ENCODE data around the gene MYRFL.

The MYRFL gene

DNA sequence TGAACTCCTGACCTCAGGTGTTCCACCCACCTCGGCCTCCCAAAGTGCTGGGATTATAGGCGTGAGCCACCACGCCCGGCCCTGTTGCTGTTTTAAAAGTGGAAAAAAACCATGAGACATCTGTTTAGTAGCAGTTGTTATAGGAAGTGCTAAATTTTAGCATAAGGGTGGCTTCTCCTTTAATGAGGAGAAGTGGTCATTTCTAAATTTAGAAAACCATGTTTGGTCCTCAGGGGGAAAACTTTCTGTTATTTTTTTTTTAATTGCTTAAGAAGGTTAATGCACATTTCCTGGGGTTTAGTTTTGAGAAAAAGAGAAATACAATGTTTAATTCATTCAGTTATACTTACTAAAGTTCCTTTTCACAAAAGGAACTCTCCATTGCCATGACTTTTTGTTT, 102.1 kb downstream of the MYRFL start:
- FAIRE-seq (no peak), DNase-seq (ENCODE audit: insufficient read length, low spot score) (no peak)

DNA sequence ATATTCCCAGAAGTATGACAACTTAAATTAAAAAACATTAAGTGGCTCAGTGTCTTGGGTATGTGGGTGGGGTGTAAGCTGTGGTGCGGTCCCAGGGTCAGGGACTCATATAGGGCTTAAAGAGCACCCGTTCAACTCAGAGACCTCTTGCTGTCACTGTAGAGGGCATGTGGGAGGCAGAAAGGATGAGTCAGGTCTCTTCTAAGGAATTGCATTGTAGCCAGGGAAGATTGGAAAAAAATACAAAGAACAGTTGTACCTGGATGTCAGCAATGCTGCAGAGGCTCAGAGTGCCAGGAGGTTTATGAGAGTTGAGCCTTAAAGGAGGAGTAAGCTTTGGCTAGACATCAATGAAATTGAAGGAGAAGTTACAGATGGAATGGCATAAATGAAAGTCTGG, 104.1 kb downstream of the MYRFL start:
- FAIRE-seq: no peak
- DNase-seq (ENCODE audit: insufficient read length, low spot score): no peak

DNA sequence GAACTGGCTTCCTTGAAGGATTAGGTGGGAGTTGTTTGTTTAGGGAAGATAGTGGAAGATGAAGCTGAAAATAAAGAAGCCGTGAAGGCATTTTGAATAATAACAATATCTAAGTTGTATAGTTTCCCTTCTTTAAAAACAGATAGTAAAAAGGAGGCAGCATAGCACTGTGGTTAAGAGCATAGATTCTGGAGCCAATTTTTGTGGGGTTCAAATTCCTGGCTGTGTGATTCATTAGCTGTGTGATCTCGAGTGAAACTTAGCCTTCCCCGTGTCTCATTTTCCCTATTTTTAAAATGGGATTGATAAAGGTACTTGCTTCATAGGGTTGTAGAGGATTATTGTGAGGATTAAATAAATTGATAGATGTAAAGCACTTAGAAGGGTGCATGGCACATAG, 104.5 kb downstream of the MYRFL start:
- DNase-seq (ENCODE audit: insufficient read length, low spot score) (no peak), FAIRE-seq (no peak)

DNA sequence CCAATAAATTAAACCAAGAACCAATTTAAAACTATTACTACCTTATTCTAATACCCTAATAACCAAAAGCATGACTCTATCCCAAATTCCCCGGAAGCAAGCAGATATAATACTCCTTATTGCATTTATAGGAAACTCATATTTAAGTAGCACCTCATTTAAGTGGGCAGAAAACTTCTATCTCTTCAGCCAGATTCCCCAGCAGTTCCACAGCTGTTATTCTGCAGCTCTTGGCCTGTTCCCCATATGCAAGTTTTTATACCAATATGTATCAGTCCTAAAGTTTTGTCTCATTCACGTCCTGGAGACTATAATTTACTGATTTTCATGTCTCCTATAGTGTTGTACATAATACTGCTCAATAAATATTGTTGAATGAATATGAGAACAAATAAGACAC, 106.5 kb downstream of the MYRFL start:
- DNase-seq (ENCODE audit: insufficient read length, low spot score) (no peak), FAIRE-seq (no peak)

DNA sequence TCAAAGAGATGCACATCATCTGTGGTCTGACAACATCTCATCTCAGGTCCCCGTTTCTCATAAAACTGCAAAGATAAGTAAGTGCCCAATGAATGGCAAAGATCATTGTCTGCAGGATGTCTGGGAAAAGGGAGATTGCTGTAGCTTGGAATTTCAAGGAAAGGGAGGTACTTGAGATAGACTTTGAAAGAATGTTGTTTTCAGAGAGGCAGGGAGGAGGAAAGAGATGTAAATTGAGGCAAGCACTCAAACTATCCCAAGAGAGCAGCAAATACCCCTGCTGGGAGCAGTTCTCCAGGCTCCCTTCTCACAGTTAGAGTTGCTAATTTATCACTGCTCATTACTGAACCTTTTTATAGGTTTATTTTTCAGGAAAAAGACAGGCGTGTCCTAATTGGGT, 107.1 kb downstream of the MYRFL start:
- no peak for DNase-seq (ENCODE audit: insufficient read length, low spot score)
- FAIRE-seq: no peak

DNA sequence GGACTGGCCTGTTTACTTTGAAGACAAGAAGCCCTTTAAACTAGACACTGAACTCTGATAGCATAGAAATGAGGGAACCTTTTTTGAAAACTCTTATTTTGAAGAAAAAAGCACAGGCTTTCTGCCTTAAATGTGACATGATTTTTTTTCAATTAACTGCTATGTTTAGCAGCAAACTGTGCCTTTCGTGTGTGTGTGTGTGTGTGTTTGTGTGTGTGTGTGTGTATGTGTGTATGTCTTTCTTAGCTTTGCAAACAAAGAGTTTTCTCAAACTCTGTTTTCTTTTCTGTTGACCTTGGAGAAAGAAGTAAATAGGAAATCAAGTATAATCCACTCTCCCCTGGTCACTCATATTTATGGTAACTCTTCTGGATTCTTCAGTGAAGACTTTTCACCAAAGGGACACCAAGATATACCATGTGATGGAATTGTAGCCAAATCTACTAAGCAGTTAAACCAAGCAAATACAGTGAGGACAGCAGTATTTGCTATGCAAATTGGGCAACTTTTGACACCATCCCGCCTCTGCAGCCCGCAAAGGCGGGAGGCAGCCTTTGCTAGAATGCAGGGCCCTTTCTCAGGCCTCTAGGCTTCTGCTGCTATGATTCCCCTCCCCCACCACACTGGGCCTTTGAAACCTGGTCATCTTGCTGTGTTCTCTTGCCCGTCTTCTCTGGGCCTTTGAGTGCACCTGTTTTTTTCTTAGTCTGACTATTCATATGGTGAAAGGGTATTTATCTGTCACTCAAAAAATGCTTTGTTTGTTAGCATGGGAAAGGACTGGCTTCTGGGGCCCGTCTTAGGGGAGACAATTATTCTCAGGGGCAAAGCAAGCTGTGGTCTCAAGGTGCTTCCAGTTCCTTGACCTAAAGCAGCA, 107.9 kb downstream of the MYRFL start:
- DNase-seq (ENCODE audit: insufficient read length, low spot score) (no peak), FAIRE-seq (no peak)

DNA sequence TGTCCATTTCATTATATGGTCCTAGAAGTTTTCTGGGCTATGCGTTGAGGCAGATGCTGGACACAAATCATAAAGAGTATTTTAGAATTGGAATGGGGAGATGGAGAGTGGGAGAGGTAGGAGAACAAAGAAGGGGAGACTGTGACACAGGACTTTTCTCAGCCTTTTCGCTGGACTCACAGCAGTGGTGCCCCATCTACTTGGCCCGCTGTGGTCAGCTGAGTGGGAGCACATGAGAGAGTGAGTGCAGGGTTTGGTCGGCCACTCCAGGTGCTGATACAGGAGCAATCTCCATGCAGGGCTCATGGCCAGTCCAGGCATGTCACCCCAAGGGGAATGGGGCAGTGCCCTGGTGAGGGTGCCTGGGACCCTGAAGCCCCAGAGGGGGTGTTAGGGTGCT, 109.0 kb downstream of the MYRFL start:
- no peak for DNase-seq (ENCODE audit: insufficient read length, low spot score)
- no peak for FAIRE-seq

DNA sequence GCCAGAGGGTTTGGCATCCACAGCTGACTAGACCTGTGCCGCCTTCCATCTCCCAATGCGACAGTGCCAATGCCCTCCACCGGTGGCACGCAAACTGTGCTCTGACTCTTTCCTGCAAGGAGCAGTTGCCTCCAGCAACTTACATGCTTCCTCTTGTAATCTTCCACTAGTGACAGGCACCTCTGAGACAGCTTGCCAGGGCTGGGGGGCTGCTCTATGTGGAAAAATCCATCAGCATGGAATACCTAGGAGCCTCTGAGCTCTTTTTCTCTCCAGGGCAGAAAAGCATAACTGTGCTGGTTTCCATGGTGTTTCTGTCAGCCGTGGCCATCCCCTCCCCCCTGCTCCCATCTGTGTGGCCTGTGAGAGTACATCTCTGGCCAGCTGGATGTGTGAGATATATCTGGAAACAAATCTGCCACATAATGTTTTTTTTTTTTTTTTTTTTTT, 110.6 kb downstream of the MYRFL start:
- FAIRE-seq (no peak), DNase-seq (ENCODE audit: insufficient read length, low spot score) (no peak)

DNA sequence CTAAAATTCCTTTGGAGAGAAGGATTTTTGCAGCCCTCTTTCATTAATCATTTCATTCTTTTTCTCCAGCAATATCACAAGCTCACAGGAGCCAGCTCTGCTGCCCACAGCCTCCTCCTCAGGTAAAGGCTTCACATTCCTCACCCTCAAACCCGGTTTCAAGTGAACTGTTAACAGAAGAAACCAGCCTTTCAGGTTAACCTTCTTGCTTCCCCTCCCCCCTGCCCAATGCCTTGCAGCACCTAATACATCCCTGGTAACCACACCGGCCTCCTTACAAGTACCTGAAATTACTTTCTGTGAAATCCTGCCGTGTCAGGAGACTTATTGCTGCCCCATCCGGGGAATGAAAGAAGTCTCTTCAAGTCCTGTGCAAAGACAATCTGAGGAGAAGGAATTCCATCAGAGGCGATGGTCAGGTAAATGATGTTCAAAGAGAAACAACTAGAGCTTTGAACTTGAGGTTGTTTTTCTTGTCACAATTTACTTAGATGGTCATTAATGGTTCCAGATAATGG, 111.2 kb downstream of the MYRFL start:
- DNase-seq (ENCODE audit: insufficient read length, low spot score) (no peak), FAIRE-seq (no peak)

DNA sequence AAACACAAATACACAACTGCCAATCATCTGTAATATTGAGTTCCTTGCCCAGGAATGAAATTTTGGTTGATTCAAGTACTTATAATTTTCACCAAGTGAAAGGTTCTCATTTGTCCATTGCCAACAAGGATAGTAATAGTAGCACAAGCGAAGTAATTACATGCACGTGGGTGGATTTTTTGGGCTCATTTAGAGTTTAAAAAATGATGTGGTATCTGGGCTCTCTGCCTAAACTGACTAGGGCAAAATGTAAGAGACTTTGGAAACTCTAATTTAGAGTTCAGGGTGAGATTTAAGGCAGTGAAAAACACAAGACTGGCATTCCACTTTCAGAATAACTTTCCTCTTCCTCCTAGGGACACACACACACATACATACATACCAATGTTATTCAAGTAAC, 111.7 kb downstream of the MYRFL start:
- no peak for DNase-seq (ENCODE audit: insufficient read length, low spot score)
- no peak for FAIRE-seq

DNA sequence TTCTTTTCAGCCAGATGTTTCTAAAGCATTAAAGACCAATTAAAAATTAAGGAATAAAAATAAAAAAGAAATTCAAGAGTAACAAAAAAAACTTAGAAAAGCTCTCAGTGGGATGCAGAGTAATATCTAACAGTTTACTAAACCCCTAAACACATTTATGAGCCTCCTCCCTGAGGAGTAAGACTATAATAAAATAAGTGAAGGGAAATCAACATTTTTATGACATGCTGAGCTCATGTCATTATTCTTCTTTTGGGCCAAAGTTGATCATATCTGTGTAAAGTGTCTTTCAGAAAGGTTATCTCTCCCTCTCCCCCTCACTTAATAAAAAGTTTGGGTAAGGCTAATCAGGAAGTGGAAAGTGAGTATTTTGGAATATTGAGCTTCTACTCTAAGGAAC, 122.1 kb downstream of the MYRFL start:
- DNase-seq (ENCODE audit: insufficient read length, low spot score) (no peak), FAIRE-seq (no peak)

DNA sequence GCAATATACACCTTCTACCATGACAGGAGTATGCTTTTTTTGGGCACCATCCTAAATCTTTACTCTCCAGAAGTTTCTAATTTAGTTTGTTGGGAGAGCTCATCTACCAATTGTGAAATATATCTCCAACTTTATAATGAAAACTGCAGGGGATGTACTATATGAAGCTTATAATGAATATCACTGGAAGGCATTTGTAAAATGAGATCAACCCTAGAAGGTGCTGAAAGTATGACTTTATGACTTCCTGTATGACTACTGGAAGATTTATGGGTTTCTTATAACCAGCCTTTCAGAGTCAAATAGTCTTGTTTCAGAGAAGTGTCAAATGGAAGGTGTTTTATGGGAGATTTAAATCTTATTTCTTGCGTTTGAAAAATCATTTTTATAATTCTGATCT, 122.9 kb downstream of the MYRFL start:
- DNase-seq (ENCODE audit: insufficient read length, low spot score) (peak; percentile 9), FAIRE-seq (no peak)

DNA sequence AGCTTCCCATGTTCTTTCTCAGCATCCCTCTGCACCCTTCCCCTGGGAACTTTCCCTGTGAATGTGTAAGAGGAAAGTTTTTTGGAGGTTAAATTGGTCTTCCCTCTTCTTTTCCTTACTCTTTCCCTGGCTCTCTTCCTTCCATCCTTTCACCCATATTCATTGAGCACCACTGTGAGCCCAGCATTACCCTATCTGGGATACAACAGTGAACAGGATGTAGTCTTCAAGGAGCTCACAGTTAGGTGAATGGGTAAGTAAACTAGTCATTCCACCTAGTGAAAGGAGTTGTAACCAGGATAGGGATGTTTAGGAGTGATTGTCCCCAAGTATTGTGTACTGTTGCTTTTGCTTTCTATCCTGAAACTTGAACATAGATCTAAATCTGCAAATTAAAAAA, 123.8 kb downstream of the MYRFL start:
- FAIRE-seq (no peak), DNase-seq (ENCODE audit: insufficient read length, low spot score) (no peak)

DNA sequence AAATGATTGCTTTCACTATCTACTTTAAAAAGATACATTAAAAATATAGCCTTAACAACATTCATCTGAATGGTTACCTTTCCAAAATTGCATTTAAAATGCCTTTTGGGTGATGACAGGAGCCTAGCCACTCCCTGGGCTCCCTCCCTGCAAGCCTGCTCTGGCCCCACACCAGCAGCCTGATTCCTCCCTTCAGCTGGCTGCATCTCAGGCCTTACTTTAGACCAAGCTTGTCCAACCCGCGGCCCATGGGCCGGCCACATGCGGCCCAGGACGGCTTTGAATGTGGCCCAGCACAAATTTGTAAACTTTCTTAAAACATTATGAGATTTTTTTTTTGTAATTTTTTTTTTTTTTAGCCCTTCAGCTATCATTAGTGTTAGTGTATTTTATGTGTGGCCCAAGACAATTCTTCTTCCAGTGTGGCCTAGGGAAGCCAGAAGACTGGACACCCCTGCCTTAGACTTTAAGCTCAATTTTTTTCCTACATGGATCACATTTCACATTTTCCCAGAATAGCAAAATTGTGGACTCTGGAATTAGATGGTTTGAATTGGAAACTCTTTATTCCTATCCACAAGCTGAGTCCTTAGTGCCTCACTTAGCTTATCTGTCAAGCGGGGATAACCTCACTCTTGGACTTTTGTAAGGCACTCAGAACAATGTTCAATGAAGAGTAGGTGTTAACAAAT, 124.4 kb downstream of the MYRFL start:
- DNase-seq (ENCODE audit: insufficient read length, low spot score) (no peak), FAIRE-seq (no peak)

DNA sequence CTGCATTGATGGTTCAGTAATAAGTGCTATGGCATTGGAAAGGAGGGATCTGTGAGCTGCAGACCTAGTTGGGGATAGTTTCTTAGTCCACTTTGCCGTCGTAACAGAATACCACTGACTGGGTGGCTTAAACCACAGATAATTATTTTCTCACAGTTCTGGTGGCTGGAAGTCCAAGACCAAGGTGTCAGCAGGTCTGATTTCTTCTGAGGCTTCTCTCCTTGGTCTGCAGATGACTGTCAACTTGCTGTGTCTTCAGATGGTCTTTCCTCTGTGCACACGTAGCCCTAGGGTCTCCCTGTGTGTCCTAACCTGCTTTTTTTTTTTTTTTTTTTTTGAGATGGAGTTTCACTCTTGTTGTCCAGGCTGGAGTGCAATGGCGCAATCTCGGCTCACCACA, 126.1 kb downstream of the MYRFL start:
- no peak for DNase-seq (ENCODE audit: insufficient read length, low spot score)
- peak; percentile 42 for FAIRE-seq

DNA sequence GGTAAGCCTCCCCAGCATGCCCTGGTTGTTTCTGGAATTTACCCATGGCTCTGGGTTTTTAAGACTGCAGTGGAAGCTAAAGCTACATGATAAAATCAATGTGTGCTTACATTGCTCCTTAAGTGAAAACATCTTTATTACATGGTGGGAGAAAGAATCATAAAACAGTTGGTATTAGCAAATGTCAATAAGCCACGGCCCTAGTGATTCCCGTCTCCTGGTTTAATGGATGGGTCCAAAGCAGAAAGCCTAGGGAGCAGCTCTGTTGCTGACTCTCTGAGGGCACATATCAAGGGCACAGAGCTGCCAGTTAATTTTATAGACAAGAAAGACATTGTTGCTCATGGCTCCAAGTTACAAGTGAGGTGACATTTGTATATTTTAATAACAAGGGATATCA, 127.9 kb downstream of the MYRFL start:
- DNase-seq (ENCODE audit: insufficient read length, low spot score): no peak
- no peak for FAIRE-seq

DNA sequence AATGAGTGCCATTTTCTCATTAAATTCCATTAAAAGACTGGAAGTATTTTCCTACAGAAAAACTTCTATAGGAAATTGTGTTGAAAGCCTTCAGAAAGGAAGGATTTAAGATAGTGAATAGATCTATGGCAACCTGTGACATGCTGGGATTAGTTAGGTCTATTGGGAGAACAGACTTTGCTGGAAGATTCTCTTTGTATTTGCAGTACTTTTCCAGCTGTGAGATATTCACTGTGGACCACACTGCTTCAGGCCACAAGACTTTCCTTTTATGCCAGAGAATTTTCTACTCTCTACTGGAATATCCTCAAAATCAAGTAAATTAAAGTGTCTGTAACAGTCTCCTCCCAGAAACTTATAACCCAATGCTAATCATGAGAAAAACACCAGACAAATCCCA, 136.2 kb downstream of the MYRFL start:
- FAIRE-seq: no peak

DNA sequence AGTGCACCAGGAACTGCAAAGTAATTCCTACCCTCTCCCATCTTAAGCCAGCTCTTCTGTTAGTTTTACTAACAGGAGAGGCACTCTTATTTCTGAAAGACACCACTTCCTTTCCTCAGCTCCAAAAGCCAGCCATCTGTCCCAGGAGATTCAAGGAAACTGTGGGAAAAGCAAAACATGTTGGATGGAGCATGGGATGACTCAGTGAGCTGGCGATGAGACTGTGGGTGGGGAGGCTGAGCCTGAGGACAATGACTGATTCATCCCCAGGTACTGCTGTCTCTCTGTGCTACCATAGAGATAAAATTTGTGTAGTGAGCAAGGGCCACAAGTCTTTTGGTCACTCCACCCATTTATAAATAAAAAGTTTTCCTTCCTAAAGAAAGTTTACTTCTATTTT, 141.4 kb downstream of the MYRFL start:
- FAIRE-seq (no peak), DNase-seq (ENCODE audit: insufficient read length, low spot score) (peak; percentile 25)

More for the DNA sequence above, 136.2 kb downstream of the MYRFL start:
- no peak for DNase-seq (ENCODE audit: insufficient read length, low spot score)

DNA sequence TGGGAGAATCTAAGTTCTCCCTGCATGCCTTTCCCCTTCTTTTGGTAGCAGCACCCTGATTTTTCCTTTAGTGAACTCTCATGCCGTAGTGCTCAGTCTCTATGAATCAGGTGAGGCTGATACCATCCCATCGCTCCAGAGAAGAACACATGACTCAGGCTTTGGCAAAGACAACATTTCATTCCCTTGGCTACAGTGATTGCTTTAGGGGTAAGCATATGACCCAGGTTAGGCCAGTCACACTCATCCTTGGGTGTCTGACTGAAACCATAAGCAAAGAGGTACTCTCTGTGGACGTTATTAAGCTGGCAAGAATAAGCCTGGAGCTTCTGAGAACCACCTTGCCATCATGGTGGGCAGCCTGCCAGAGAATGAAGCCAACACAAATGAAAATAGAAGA, 141.8 kb downstream of the MYRFL start:
- no peak for DNase-seq (ENCODE audit: insufficient read length, low spot score)
- FAIRE-seq: no peak

DNA sequence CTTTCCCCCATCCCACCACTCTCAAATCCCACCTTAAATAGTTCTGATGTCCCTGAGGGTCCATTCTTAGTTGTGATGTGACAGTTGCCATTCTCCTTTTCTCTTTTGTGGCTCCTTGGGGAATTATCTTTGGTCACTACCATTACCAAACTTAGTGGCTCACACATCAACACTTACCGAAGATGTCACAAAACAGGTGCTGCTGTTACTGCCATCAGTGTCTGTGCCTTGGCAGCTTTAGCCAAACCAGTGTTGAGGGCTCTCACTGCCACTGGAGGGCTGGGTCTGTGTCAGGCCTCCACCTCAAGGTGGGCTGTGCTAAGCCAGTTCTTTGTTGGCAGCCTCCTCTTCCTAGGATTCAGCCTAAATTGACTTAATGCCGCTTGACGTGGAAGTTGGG, 144.0 kb downstream of the MYRFL start:
- FAIRE-seq (no peak), DNase-seq (ENCODE audit: insufficient read length, low spot score) (no peak)

DNA sequence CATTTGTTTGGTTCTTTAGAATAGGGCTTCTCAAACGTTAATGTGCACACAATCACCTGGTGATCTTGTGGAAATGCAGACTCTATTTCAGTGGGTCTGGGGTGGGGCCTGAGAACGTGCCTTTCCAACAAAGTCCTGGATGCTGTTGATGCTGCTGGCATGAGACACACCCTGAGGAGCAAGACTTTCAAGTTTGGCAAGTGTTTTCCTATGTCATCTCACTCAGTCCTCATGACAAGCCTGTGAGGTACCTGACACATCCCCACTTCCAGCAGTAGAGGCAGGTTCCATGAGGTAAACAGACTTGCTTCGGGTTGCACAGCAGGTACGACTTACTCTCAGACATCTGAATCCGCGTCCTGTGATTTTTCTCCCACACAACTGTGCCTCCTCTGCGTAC, 147.1 kb downstream of the MYRFL start:
- no peak for DNase-seq (ENCODE audit: insufficient read length, low spot score)
- no peak for FAIRE-seq

DNA sequence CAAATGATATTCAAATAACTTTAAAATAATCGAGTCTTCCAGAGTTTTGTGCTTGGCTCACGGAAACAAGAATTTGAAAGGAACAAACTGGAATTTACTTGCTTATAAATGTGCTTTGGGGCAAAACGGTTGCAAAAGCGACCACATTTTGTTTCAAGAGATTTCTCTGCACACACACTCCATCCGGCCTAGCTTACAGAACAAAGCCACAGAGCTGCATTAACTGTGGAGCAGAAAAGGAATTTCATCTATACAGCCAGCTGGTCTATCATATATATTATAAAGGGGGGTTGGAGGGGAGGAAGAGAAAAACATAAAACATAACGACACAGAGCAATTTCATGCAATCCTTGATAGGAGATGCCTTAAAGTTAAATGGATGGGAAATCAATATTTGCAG, 153.0 kb downstream of the MYRFL start:
- no peak for DNase-seq (ENCODE audit: insufficient read length, low spot score)
- no peak for FAIRE-seq

All from HTR-8/SVneo (cell line).